K562 (cell line): ENCODE data around the gene TP73. TPM values are rescaled to one million over a fixed set of nuclear protein-coding genes. Genes with fewer than 3 reads are reported as not detected.

ENCODE experiments used
- ATAC-seq: fragments of 200-7000 bp; cut with Tn5 transposase; 3 replicates; pipeline ENCODE4 v1.9.1; 2020; ENCODE audit warnings: moderate library complexity
- BruUV-seq: library from RNA; stranded (reverse); fragments of 400-500 nt; replicated peaks from 2 replicates; lab custom pipeline; 2021; lab: Mats Ljungman, UMichigan
- CTCF ChIA-PET: fragments of 300-600 bp; formaldehyde crosslinking; extraction: SDS; loops from one replicate; lab custom pipeline; 2021; ENCODE audit warnings: low intra/inter-chr PET ratio; lab: Yijun Ruan, JAX
- POLR2A ChIA-PET: fragments of 300-600, 350-650 bp; sonication (Branson Sonifier 250); formaldehyde crosslinking; extraction: SDS; loops from one replicate; lab custom pipeline; 2021; ENCODE audit warnings: antibody characterized with exemption, inconsistent platforms; lab: Yijun Ruan, JAX
- DNase-seq, 4 experiments: peaks; one replicate each; pipeline versions ENCODE4 v3.0.0 to v3.0.0-alpha.2; 2011 to 2018; ENCODE audit warnings: low spot score in 3 of 4, mixed read lengths in 3 of 4; ENCODE audit errors: extremely low read depth in 1 of 4
- FAIRE-seq: peaks from 2 replicates; lab custom pipeline; 2011; peaks lifted over from hg19 to GRCh38; lab: Jason Lieb, UNC
- H2AFZ ChIP-seq: 2 replicates; pipeline ENCODE4 v1.6.0; 2011; ENCODE audit warnings: low read depth, low read length, control low read depth, inconsistent platforms
- H3K27ac ChIP-seq: fragments of 200-600 bp; 3 replicates; pipeline ENCODE4 v1.8.0; 2011; ENCODE audit warnings: low read depth, mild to moderate bottlenecking, control low read depth, inconsistent platforms, low read length, moderate library complexity, mixed read lengths; ENCODE audit errors: extremely low read depth
- H3K27me3 ChIP-seq, 2 experiments: fragments of 300-600 bp in 1 of 2; 2 replicates in 1 of 2; 3 replicates in 1 of 2; pipeline versions ENCODE4 v1.6.0 to v1.8.0; 2011; ENCODE audit warnings: inconsistent platforms in 2 of 2, low read length in 2 of 2, mild to moderate bottlenecking in 1 of 2, mixed read lengths in 1 of 2, moderate library complexity in 1 of 2; ENCODE audit not compliant: control insufficient read depth in 2 of 2, insufficient read depth in 2 of 2
- H3K36me3 ChIP-seq: fragments of 300-600 bp; 3 replicates; pipeline ENCODE4 v1.8.0; 2011; ENCODE audit warnings: mild to moderate bottlenecking, low read length, inconsistent platforms; ENCODE audit not compliant: control insufficient read depth, insufficient read depth
- H3K4me1 ChIP-seq, 2 experiments: fragments of 200-600 bp in 1 of 2; replicated peaks in 1 of 2; 2 replicates in 1 of 2; 3 replicates in 1 of 2; pipeline versions ENCODE4 v1.5.1 to v1.8.0; 2011; ENCODE audit warnings: inconsistent platforms in 2 of 2, low read length in 2 of 2, mild to moderate bottlenecking in 1 of 2, mixed read lengths in 1 of 2, moderate library complexity in 1 of 2; ENCODE audit not compliant: control insufficient read depth in 2 of 2, insufficient read depth in 2 of 2
- H3K4me2 ChIP-seq: 2 replicates; pipeline ENCODE4 v1.6.1; 2011; ENCODE audit warnings: low read length, control low read depth, inconsistent platforms, mixed read lengths; ENCODE audit not compliant: insufficient read depth
- H3K4me3 ChIP-seq: fragments of 200-600 bp; sonication (generic), shearing (Covaris generic); 2 replicates; pipeline ENCODE4 v1.5.1; 2016; ENCODE audit warnings: control low read depth, inconsistent platforms
- H3K79me2 ChIP-seq: fragments of 200-600 bp; 3 replicates; pipeline ENCODE4 v1.8.0; 2011; ENCODE audit warnings: low read length, inconsistent platforms; ENCODE audit not compliant: control insufficient read depth, insufficient read depth
- H3K9ac ChIP-seq, 2 experiments: 2 replicates each; pipeline versions ENCODE4 v1.6.0 to v1.6.1; 2011; ENCODE audit warnings: low read depth in 2 of 2, low read length in 2 of 2, control low read depth in 1 of 2, inconsistent platforms in 1 of 2, mild to moderate bottlenecking in 1 of 2, mixed read lengths in 1 of 2; ENCODE audit not compliant: insufficient read depth in 1 of 2
- H3K9me1 ChIP-seq: one replicate; pipeline ENCODE4 v1.6.0; 2011; ENCODE audit warnings: inconsistent platforms, mild to moderate bottlenecking, low read length, moderate library complexity; ENCODE audit not compliant: control insufficient read depth, insufficient read depth
- H3K9me3 ChIP-seq: replicated peaks from 2 replicates; pipeline ENCODE4 v1.5.1; 2011; ENCODE audit warnings: low read depth, low read length, inconsistent platforms; ENCODE audit not compliant: control insufficient read depth, insufficient read depth
- H4K20me1 ChIP-seq: replicated peaks from 2 replicates; pipeline ENCODE4 v1.6.1; 2011; ENCODE audit warnings: low read length, inconsistent platforms, mixed read lengths; ENCODE audit not compliant: control insufficient read depth, insufficient read depth
- HMBOX1 ChIP-seq: sonication (generic); IDR thresholded peaks from 2 replicates; pipeline ENCODE4 v1.6.1; 2016
- NFXL1 ChIP-seq: fragments of 450-650 bp; formaldehyde crosslinking; IDR thresholded peaks from 2 replicates; pipeline ENCODE4 v1.4.0; 2021; ENCODE audit warnings: mild to moderate bottlenecking
- POLR2B ChIP-seq: fragments of 450-650 bp; IDR thresholded peaks from 2 replicates; pipeline ENCODE4 v1.6.1; 2018; ENCODE audit warnings: low read depth; ENCODE audit not compliant: partially characterized antibody
- VEZF1 ChIP-seq: fragments of 200-800 bp; sonication (Bioruptor generic); IDR thresholded peaks from 2 replicates; pipeline ENCODE4 v1.6.1; 2017; ENCODE audit warnings: missing genetic modification characterization, missing compliant biosample characterization
- YBX1 ChIP-seq: fragments of 450-650 bp; IDR thresholded peaks from 2 replicates; pipeline ENCODE4 v1.7.1; 2016; ENCODE audit warnings: mild to moderate bottlenecking
- ZBTB49 ChIP-seq: sonication (generic); formaldehyde crosslinking; IDR thresholded peaks from 2 replicates; pipeline ENCODE4 v1.8.0; 2022; ENCODE audit warnings: missing genetic modification reagents, mild to moderate bottlenecking, borderline replicate concordance
- WGBS: fragments of 100-300 bp; shearing (Covaris generic); methylation state at CpG from one replicate; pipeline ENCODE4 v1.1.6; 2016; ENCODE audit warnings: low coverage, mixed read lengths; ENCODE audit not compliant: insufficient coverage; ENCODE audit errors: missing lambda C conversion rate; 5-methylcytosine and 5-hydroxymethylcytosine counted together
- in situ Hi-C: fragments of 300-500 bp; cut with MboI; formaldehyde crosslinking; loops from 4 replicates; pipeline ENCODE4 v1.15.0; 2018; ENCODE audit warnings: inconsistent platforms, mixed read lengths
- intact Hi-C: fragments of 100-400 bp; cut with micrococcal nuclease; formaldehyde crosslinking; loops from 2 replicates; pipeline ENCODE4 v1.14.2; 2022
- polyA plus RNA-seq, 8 experiments: library from polyadenylated mRNA; depleted of rRNA in 4 of 8; stranded (reverse) in 5 of 8; unstranded in 3 of 8; fragments of >200 nt; fragmentation: Nextera tagmentation in 2 of 8; fragmentation: Illumina TruSeq in 1 of 8; extraction: Ambion mirVana in 2 of 8; extraction: Trizol in 1 of 8; gene quantifications; 2 replicates each; pipeline versions ENCODE4 v1.2.1 to v1.2.3, GENCODE V29; 2011 to 2014; ENCODE audit warnings: inconsistent platforms in 1 of 8, missing spikeins in 1 of 8
- total RNA-seq, 7 experiments: library from RNA; depleted of rRNA in 6 of 7; stranded (reverse); fragments of >200 nt in 6 of 7; fragmentation: Illumina TruSeq in 2 of 7; extraction: Trizol in 2 of 7; gene quantifications; 2 replicates each; pipeline versions ENCODE4 v1.2.1 to v1.2.3, GENCODE V29; 2011 to 2021; ENCODE audit warnings: low replicate concordance in 1 of 7

The TP73 gene
- total and polyA plus RNA-seq, 9 of the 15 experiments (the other 6 are each of a cell fraction or from before 2014, with no cell fraction given): 0.07 to 1.6 (median 0.40) TPM; not detected in 2

GRCh38 chr1:3736131-3736561 is 83.8 kb downstream of the TP73 start (continued):
- TF ChIP-seq HMBOX1: no peak
- TF ChIP-seq VEZF1 (CRISPR knock-in tag): no peak
- TF ChIP-seq YBX1: no peak
- no peak for TF ChIP-seq NFXL1
- no peak for TF ChIP-seq ZBTB49

- no peak for DNase-seq
- Histone ChIP-seq H3K9me3 (no peaks in the 10 kb centered on the region), H3K4me3 (no peak overlapping the region), H3K27me3 (no peaks in the 10 kb centered on the region), H2AFZ (no peak overlapping the region), H3K4me2 (no peak overlapping the region), H3K4me1 (peaks cover 0 to 42% of the 10 kb centered on the region in 2 experiments; a peak in 2 of 5 replicates), H3K9me1 (peaks cover 5% of the 10 kb centered on the region), H3K9ac (no peak overlapping the region), H3K27ac (no peak overlapping the region), H3K79me2 (no peaks in the 10 kb centered on the region), H3K36me3 (peaks cover 62% of the 10 kb centered on the region; the same call in 2 of the 3 replicates), H4K20me1 (peaks cover 4% of the 10 kb centered on the region; the same call in 1 of the 2 replicates)
- in situ Hi-C loops: no loop called here
- intact Hi-C loops: no loop called here
- BruUV-seq: no TSS peak
- ATAC-seq: no peak
- TF ChIP-seq POLR2B: no peak
- CTCF ChIA-PET: no interaction called here
- FAIRE-seq: no peak
- 82% methylated on average over 14 of the region's 14 CpGs for WGBS
- POLR2A ChIA-PET: interaction anchor here (1.2 kb wide), 1 partner anchor 37 kb away, joined by 5 read pairs; no protein-coding TSS in a partner anchor
These were observed 84.4 kb downstream of the TP73 start for GRCh38 chr1:3736708-3737107.
